NCI-H2107 treated with DMSO at 0.1 percent for 48 hours (cell line): Measurements from ENCODE around the gene NOL11.
"Not testable (repeated sequence)": the region's sequence is repeated elsewhere in the genome, so short reads cannot be mapped to it uniquely, and the experiment has no call there.

Source experiments
- DNase-seq: peaks from one replicate; lab custom pipeline; 2025; ENCODE audit not compliant: unreplicated experiment; lab: John Stamatoyannopoulos, UW

NOL11 gene

GRCh38 chr17:67707442-67707841, 10.3 kb upstream of the NOL11 start:
- no peak for DNase-seq

GRCh38 chr17:67708378-67708777, 9.4 kb upstream of the NOL11 start:
- DNase-seq = no peak

GRCh38 chr17:67711916-67712315, 5.8 kb upstream of the NOL11 start:
- no peak for DNase-seq

GRCh38 chr17:67712375-67712774, 5.4 kb upstream of the NOL11 start:
- no peak for DNase-seq

GRCh38 chr17:67713169-67713568, 4.6 kb upstream of the NOL11 start:
- no peak for DNase-seq

GRCh38 chr17:67716405-67716798, 1.3 kb upstream of the NOL11 start:
- no peak for DNase-seq

GRCh38 chr17:67717192-67717623, 528 bp upstream of the NOL11 start:
- no peak for DNase-seq

GRCh38 chr17:67718325-67718941, 697 bp downstream of the NOL11 start:
- DNase-seq = no peak

GRCh38 chr17:67725373-67725791, 7.6 kb downstream of the NOL11 start:
- DNase-seq = no peak

- DNase-seq = no peak
These were observed 8.1 kb downstream of the NOL11 start for GRCh38 chr17:67725807-67726206.

GRCh38 chr17:67727152-67728039, 9.7 kb downstream of the NOL11 start:
- not testable (repeated sequence) for DNase-seq

GRCh38 chr17:67729903-67730302, 12.2 kb downstream of the NOL11 start:
- no peak for DNase-seq

GRCh38 chr17:67730731-67731130, 13.0 kb downstream of the NOL11 start:
- DNase-seq = no peak

GRCh38 chr17:67733449-67733848, 15.7 kb downstream of the NOL11 start:
- no peak for DNase-seq

GRCh38 chr17:67737145-67737544, 19.4 kb downstream of the NOL11 start:
- no peak for DNase-seq

GRCh38 chr17:67742025-67742424, 24.3 kb downstream of the NOL11 start:
- no peak for DNase-seq

GRCh38 chr17:67746704-67747571, 29.2 kb downstream of the NOL11 start:
- DNase-seq = no peak

GRCh38 chr17:67747681-67748235, 30.0 kb downstream of the NOL11 start:
- DNase-seq = no peak

- DNase-seq = no peak
These were observed 32.3 kb downstream of the NOL11 start for GRCh38 chr17:67750067-67750466.

GRCh38 chr17:67751101-67752074, 33.7 kb downstream of the NOL11 start:
- no peak for DNase-seq
